ENCODE results near the gene RGS7BP. TPM values are rescaled to one million over a fixed set of nuclear protein-coding genes. Genes with fewer than 3 reads are reported as not detected.

RGS7BP gene
- total and polyA plus RNA-seq, 5 experiments from 2014 or later = not detected

GRCh38 chr5:64570395-64570996 is 64.7 kb downstream of the RGS7BP start:
- Mint-ChIP-seq H3K9me3 (no peaks in the 10 kb centered on the region), H3K36me3 (no peaks in the 10 kb centered on the region), H3K4me1 (no peaks in the 10 kb centered on the region), H3K27ac (no peak overlapping the region), H3K27me3 (peaks cover 0 to 4% (median 2%) of the 10 kb centered on the region in 5 donors), H3K4me3 (no peak overlapping the region)
- DNase-seq = no peak
- no peak for ATAC-seq
- POLR2A ChIA-PET = no interaction called here

GRCh38 chr5:64575561-64575960 is 69.7 kb downstream of the RGS7BP start:
- POLR2A ChIA-PET = no interaction called here
- Mint-ChIP-seq H3K4me1 (no peaks in the 10 kb centered on the region), H3K36me3 (no peaks in the 10 kb centered on the region), H3K27me3 (peaks cover 12 to 29% (median 15%) of the 10 kb centered on the region in 5 donors), H3K4me3 (no peak overlapping the region), H3K9me3 (peaks cover 0 to 2% (median 0%) of the 10 kb centered on the region in 9 donors), H3K27ac (no peak overlapping the region)
- ATAC-seq = no peak
- DNase-seq = no peak

- ATAC-seq (no peak), DNase-seq (no peak)
- H3K4me1 Mint-ChIP-seq = no peaks in the 10 kb centered on the region
- no peak overlapping the region for H3K4me3 Mint-ChIP-seq
- peak overlapping the region in 1 of 10 donors; percentile 6 for H3K27ac Mint-ChIP-seq
- POLR2A ChIA-PET = no interaction called here
- peaks cover 12 to 29% (median 15%) of the 10 kb centered on the region in 5 donors for H3K27me3 Mint-ChIP-seq
- no peaks in the 10 kb centered on the region for H3K36me3 Mint-ChIP-seq
- H3K9me3 Mint-ChIP-seq = peaks cover 0 to 2% (median 0%) of the 10 kb centered on the region in 9 donors
These were observed 70.4 kb downstream of the RGS7BP start for GRCh38 chr5:64576250-64576649.

- ATAC-seq (no peak), DNase-seq (no peak)
- Mint-ChIP-seq H3K36me3 (no peaks in the 10 kb centered on the region), H3K9me3 (no peaks in the 10 kb centered on the region), H3K27ac (no peak overlapping the region), H3K27me3 (peaks cover 5 to 45% (median 30%) of the 10 kb centered on the region in 5 donors), H3K4me1 (no peaks in the 10 kb centered on the region), H3K4me3 (no peak overlapping the region)
- POLR2A ChIA-PET = no interaction called here
These were observed 79.8 kb downstream of the RGS7BP start for GRCh38 chr5:64585646-64586045.

GRCh38 chr5:64587370-64587769 is 81.6 kb downstream of the RGS7BP start:
- H3K36me3 Mint-ChIP-seq = no peaks in the 10 kb centered on the region
- no peak overlapping the region for H3K27ac Mint-ChIP-seq
- H3K9me3 Mint-ChIP-seq = no peaks in the 10 kb centered on the region
- no peaks in the 10 kb centered on the region for H3K4me1 Mint-ChIP-seq
- DNase-seq (no peak), ATAC-seq (no peak)
- POLR2A ChIA-PET = no interaction called here
- no peak overlapping the region for H3K4me3 Mint-ChIP-seq
- H3K27me3 Mint-ChIP-seq = peaks cover 7 to 41% (median 33%) of the 10 kb centered on the region in 5 donors

- no peaks in the 10 kb centered on the region for H3K4me1 Mint-ChIP-seq
- ATAC-seq (no peak), DNase-seq (no peak)
- no peaks in the 10 kb centered on the region for H3K9me3 Mint-ChIP-seq
- H3K27ac Mint-ChIP-seq = no peak overlapping the region
- no peaks in the 10 kb centered on the region for H3K36me3 Mint-ChIP-seq
- H3K27me3 Mint-ChIP-seq = peaks cover 2 to 19% (median 9%) of the 10 kb centered on the region in 5 donors
- H3K4me3 Mint-ChIP-seq = no peak overlapping the region
- POLR2A ChIA-PET = no interaction called here
These were observed 87.0 kb downstream of the RGS7BP start for GRCh38 chr5:64592730-64593341.

- DNase-seq (no peak), ATAC-seq (no peak)
- Mint-ChIP-seq H3K4me1 (no peaks in the 10 kb centered on the region), H3K36me3 (no peaks in the 10 kb centered on the region), H3K9me3 (no peaks in the 10 kb centered on the region), H3K27ac (no peak overlapping the region), H3K27me3 (peaks cover 2 to 18% (median 5%) of the 10 kb centered on the region in 5 donors), H3K4me3 (no peak overlapping the region)
- POLR2A ChIA-PET = no interaction called here
These were observed 88.2 kb downstream of the RGS7BP start for GRCh38 chr5:64594025-64594424.

- peaks cover 5 to 23% (median 6%) of the 10 kb centered on the region in 5 donors for H3K27me3 Mint-ChIP-seq
These were observed 88.8 kb downstream of the RGS7BP start for GRCh38 chr5:64594601-64595000.

GRCh38 chr5:64595031-64595855 is 89.4 kb downstream of the RGS7BP start:
- no peak overlapping the region for H3K27ac Mint-ChIP-seq
- DNase-seq = no peak
- ATAC-seq = no peak
- POLR2A ChIA-PET = no interaction called here
- peaks cover 5 to 23% (median 8%) of the 10 kb centered on the region in 5 donors for H3K27me3 Mint-ChIP-seq
- no peaks in the 10 kb centered on the region for H3K9me3 Mint-ChIP-seq
- no peaks in the 10 kb centered on the region for H3K4me1 Mint-ChIP-seq
- no peak overlapping the region for H3K4me3 Mint-ChIP-seq
- no peaks in the 10 kb centered on the region for H3K36me3 Mint-ChIP-seq

More at GRCh38 chr5:64594601-64595000, 88.8 kb downstream of the RGS7BP start:
- DNase-seq = no peak
- Mint-ChIP-seq H3K27ac (no peak overlapping the region), H3K36me3 (no peaks in the 10 kb centered on the region), H3K4me1 (no peaks in the 10 kb centered on the region), H3K9me3 (no peaks in the 10 kb centered on the region), H3K4me3 (no peak overlapping the region)
- ATAC-seq = no peak
- POLR2A ChIA-PET = no interaction called here

- H3K36me3 Mint-ChIP-seq = no peaks in the 10 kb centered on the region
- H3K9me3 Mint-ChIP-seq = no peaks in the 10 kb centered on the region
- POLR2A ChIA-PET = no interaction called here
- H3K27me3 Mint-ChIP-seq = peaks cover 5 to 23% (median 7%) of the 10 kb centered on the region in 5 donors
- ATAC-seq (no peak), DNase-seq (no peak)
- H3K27ac Mint-ChIP-seq = no peak overlapping the region
- no peaks in the 10 kb centered on the region for H3K4me1 Mint-ChIP-seq
- no peak overlapping the region for H3K4me3 Mint-ChIP-seq
These were observed 93.4 kb downstream of the RGS7BP start for GRCh38 chr5:64599226-64599625.

GRCh38 chr5:64603676-64604075 is 97.9 kb downstream of the RGS7BP start:
- Mint-ChIP-seq H3K4me1 (no peaks in the 10 kb centered on the region), H3K27me3 (peaks cover 5 to 17% (median 10%) of the 10 kb centered on the region in 5 donors), H3K9me3 (no peaks in the 10 kb centered on the region), H3K36me3 (no peaks in the 10 kb centered on the region), H3K27ac (no peak overlapping the region), H3K4me3 (no peak overlapping the region)
- ATAC-seq (no peak), DNase-seq (no peak)
- POLR2A ChIA-PET = no interaction called here

- peaks cover 6 to 12% (median 9%) of the 10 kb centered on the region in 5 donors for H3K27me3 Mint-ChIP-seq
- ATAC-seq (no peak), DNase-seq (no peak)
- POLR2A ChIA-PET = no interaction called here
- H3K27ac Mint-ChIP-seq = no peak overlapping the region
- no peaks in the 10 kb centered on the region for H3K4me1 Mint-ChIP-seq
- H3K4me3 Mint-ChIP-seq = no peak overlapping the region
- no peaks in the 10 kb centered on the region for H3K36me3 Mint-ChIP-seq
- H3K9me3 Mint-ChIP-seq = no peaks in the 10 kb centered on the region
These were observed 101.1 kb downstream of the RGS7BP start for GRCh38 chr5:64606926-64607325.

- no peak for DNase-seq
- ATAC-seq = no peak
- H3K36me3 Mint-ChIP-seq = no peaks in the 10 kb centered on the region
- H3K4me1 Mint-ChIP-seq = no peaks in the 10 kb centered on the region
- H3K27me3 Mint-ChIP-seq = peaks cover 8 to 21% (median 15%) of the 10 kb centered on the region in 5 donors
- no peak overlapping the region for H3K4me3 Mint-ChIP-seq
- POLR2A ChIA-PET = no interaction called here
- no peaks in the 10 kb centered on the region for H3K9me3 Mint-ChIP-seq
- H3K27ac Mint-ChIP-seq = no peak overlapping the region
These were observed 106.6 kb downstream of the RGS7BP start for GRCh38 chr5:64612344-64612961.
